ENCODE data around the gene STRBP. TPM values are rescaled to one million over a fixed set of nuclear protein-coding genes. Genes with fewer than 3 reads are reported as not detected.

Gene STRBP
- 10 to 100 TPM; 39.8 to 45.0 (median 44.2) TPM for total RNA-seq
- long read RNA-seq, donor 1, partial matches to known transcripts = 5 of 43 reads
- long read RNA-seq, donor 1, other reads (novel, unspliced or antisense) = 38 of 43 reads
- long read RNA-seq, donor 2, partial matches to known transcripts = 1 of 4 reads
- long read RNA-seq, donor 2, other reads (novel, unspliced or antisense) = 3 of 4 reads

DNA sequence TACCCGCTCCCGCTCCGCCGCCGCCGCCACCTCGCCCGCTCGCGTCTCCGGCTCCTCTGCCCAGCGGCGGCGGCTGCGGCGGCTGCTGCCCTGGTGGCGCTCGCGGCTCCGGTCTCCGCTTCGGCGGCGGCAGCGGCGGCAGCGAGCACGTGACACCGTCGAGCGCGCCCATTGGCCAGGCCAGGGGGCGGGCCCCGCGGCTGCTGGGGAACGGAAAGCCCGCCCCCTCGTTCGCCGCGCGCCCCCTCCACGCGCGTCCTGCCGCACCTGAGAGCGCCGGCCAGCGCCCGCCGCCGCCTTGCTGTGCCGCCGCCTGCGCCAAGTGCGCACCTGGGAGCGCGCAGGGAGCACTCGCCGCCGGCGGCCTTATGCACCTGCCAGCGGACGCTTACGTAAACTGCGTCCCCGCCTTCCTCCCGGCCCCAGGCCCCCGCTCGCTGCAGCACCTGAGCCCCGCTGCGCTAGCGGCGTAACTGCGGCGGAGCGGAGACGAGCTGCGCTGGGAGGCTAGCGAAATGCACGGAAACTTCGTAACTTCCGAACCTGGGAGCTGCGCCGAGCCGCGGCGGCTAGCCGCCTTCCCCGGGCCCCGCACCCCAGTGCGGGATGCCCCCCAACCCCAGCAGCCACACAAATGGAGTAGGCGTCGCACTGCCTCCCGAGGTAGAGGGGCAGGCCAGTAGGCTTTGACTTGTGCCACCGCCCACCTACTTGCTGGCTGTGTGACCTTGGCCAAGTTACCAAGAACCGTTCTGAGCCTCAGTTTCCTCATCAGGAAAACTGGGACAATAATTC is at the start of gene STRBP:
Gene STRBP, minus strand, starts transcription at position 122 of the 795 bp plus-strand sequence. CDS start 84,452 bp downstream, outside the sequence.
- peak; percentile 94 to 96 (median 96) for DNase-seq
- H3K9me3 ChIP-seq = no peaks in the 10 kb centered on the region
- intact Hi-C loops (cut with DNase I, micrococcal nuclease) = no loop called here
- H3K4me3 ChIP-seq = peak within 1 kb of the TSS; percentile 64
- peaks cover 9% of the 10 kb centered on the region for H3K4me1 ChIP-seq (ENCODE audit: low read depth)
- H3K36me3 ChIP-seq (ENCODE audit: low read depth) = no peaks in the 10 kb centered on the region
- TF ChIP-seq, protein P1, sequence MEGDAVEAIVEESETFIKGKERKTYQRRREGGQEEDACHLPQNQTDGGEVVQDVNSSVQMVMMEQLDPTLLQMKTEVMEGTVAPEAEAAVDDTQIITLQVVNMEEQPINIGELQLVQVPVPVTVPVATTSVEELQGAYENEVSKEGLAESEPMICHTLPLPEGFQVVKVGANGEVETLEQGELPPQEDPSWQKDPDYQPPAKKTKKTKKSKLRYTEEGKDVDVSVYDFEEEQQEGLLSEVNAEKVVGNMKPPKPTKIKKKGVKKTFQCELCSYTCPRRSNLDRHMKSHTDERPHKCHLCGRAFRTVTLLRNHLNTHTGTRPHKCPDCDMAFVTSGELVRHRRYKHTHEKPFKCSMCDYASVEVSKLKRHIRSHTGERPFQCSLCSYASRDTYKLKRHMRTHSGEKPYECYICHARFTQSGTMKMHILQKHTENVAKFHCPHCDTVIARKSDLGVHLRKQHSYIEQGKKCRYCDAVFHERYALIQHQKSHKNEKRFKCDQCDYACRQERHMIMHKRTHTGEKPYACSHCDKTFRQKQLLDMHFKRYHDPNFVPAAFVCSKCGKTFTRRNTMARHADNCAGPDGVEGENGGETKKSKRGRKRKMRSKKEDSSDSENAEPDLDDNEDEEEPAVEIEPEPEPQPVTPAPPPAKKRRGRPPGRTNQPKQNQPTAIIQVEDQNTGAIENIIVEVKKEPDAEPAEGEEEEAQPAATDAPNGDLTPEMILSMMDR (IDR thresholded peaks at IDR 0.05) = no peak
- ATAC-seq = peak; percentile 97

DNA sequence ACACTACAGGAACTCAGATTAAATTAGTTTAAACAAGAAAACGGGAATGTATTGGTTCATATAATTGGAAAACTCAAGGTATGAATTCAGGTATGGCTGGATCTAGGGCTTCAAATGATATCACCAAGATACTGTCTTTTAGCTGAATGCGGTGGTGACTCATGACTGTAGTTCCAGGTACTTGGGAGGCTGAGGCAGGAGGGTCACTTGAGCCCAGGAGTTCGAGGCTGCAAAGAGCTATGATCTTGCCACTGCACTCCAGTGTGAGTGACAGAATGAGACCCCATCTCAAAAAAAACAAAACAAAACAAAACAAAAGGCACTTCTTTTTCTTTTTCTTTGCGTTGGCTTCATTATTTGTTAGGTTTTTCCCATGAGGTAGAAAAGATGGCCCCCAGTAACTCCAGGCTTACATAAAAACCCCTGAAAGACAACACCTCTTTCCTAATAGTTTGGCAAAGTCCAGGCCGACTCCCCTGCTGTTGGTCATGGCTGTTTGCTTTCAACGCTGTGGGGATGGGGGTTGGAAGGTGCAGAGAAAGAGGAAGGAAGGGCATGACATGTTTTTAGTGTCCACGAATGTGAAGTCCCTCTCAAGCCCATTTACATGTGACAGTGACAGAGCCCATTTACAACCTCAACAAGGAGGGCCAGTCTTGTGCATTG is 47.8 kb upstream of the STRBP start:
- Histone ChIP-seq H3K9me3 (no peaks in the 10 kb centered on the region), H3K4me3 (no peak overlapping the region), H3K4me1 (ENCODE audit: low read depth) (no peaks in the 10 kb centered on the region), H3K36me3 (ENCODE audit: low read depth) (no peaks in the 10 kb centered on the region)
- intact Hi-C loops (cut with DNase I, micrococcal nuclease) = no loop called here
- ATAC-seq (no peak), DNase-seq (no peak)
- TF ChIP-seq, protein P1 (IDR thresholded peaks at IDR 0.05) = no peak

DNA sequence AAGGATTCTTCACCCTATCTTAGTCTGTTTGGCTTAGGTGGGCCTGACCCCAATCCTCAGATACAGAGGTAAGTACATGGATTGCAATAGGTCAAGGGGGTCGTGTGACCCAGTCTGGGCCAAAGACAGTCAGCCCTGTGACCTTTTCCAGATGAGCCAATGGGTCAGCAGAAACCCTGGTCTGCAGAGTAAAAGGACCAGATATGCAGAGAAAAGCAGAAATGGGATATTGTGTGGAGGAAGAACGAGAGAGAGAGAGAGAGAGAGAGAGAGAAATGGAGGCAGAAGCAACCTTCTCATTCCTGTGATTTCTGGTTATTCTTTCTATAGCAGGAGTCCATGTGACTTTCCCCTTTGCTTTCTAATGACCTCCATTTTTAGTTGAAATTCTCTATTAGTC is 47.2 kb upstream of the STRBP start:
- ATAC-seq = no peak
- TF ChIP-seq, protein P1 (IDR thresholded peaks at IDR 0.05) = no peak
- no peak overlapping the region for H3K4me3 ChIP-seq
- no peaks in the 10 kb centered on the region for H3K4me1 ChIP-seq (ENCODE audit: low read depth)
- H3K9me3 ChIP-seq = no peaks in the 10 kb centered on the region
- no peak for DNase-seq
- intact Hi-C loops (cut with DNase I, micrococcal nuclease) = no loop called here
- H3K36me3 ChIP-seq (ENCODE audit: low read depth) = no peaks in the 10 kb centered on the region

DNA sequence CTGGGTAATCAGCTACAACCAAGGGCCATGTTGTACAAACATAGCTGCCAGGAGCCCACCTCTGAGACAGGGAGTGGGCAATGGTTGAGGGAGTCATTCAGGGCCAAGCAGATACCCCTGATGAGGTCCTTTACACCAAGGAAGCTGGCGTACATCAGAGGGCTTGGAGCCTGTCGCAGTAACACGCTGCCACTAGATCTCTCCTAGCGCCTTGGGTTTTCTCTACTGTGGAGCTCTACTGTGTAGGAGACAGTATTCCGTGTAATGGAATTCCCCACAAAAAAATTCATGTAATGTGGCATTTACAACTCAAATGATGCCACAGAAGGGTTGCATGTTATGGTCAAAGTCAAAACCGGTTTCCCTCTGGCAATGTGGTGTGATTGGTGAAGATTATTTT is 46.2 kb upstream of the STRBP start:
- Histone ChIP-seq H3K4me3 (no peak overlapping the region), H3K9me3 (no peaks in the 10 kb centered on the region), H3K4me1 (ENCODE audit: low read depth) (no peaks in the 10 kb centered on the region), H3K36me3 (ENCODE audit: low read depth) (no peaks in the 10 kb centered on the region)
- ATAC-seq (no peak), DNase-seq (no peak)
- TF ChIP-seq, protein P1 (IDR thresholded peaks at IDR 0.05) = no peak
- intact Hi-C loops (cut with DNase I, micrococcal nuclease) = no loop called here

DNA sequence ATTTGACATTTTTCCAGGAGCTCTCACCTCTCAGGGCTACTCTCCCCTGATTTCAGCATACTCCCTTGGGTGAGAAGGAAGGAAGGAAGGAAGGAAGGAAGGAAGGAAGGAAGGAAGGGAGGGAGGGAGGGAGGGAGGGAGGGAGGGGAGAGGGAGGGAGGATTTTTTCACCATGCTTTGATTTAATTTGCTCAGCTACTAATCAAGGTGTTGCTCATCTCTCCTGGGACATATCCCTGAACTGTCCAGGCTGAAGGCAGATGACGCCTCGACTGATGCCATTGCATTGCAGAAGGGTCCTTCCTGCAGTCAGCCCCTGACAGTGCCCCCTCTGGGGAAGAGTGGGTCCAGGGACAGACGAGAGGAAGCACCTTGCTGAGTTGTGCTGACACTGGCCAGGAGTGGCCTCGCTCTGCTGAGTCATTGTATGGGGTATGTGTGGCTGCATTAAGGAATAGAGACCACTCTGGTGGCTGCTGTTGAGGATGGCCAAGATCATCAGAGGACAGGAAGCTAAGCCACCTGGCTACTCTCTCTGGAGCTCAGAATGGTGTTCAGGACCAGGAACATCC is 44.0 kb upstream of the STRBP start:
- no peaks in the 10 kb centered on the region for H3K9me3 ChIP-seq
- TF ChIP-seq, protein P1 (IDR thresholded peaks at IDR 0.05) = no peak
- H3K36me3 ChIP-seq (ENCODE audit: low read depth) = no peaks in the 10 kb centered on the region
- H3K4me3 ChIP-seq = no peak overlapping the region
- intact Hi-C loops (cut with DNase I, micrococcal nuclease) = no loop called here
- H3K4me1 ChIP-seq (ENCODE audit: low read depth) = no peaks in the 10 kb centered on the region
- DNase-seq (no peak), ATAC-seq (no peak)
